GM12801 (cell line): ENCODE results near the gene NAPB.

Experiments used
- TF ChIP-seq, protein P1 (sequence below): IDR thresholded peaks from one replicate; pipeline ENCODE4 v1.5.1; 2011; ENCODE audit warnings: control low read depth; ENCODE audit not compliant: insufficient read length; ENCODE audit errors: extremely low read depth

NAPB gene

GRCh38 chr20:23386304-23387117 is 34.8 kb downstream of the NAPB start:
- TF ChIP-seq, protein P1, sequence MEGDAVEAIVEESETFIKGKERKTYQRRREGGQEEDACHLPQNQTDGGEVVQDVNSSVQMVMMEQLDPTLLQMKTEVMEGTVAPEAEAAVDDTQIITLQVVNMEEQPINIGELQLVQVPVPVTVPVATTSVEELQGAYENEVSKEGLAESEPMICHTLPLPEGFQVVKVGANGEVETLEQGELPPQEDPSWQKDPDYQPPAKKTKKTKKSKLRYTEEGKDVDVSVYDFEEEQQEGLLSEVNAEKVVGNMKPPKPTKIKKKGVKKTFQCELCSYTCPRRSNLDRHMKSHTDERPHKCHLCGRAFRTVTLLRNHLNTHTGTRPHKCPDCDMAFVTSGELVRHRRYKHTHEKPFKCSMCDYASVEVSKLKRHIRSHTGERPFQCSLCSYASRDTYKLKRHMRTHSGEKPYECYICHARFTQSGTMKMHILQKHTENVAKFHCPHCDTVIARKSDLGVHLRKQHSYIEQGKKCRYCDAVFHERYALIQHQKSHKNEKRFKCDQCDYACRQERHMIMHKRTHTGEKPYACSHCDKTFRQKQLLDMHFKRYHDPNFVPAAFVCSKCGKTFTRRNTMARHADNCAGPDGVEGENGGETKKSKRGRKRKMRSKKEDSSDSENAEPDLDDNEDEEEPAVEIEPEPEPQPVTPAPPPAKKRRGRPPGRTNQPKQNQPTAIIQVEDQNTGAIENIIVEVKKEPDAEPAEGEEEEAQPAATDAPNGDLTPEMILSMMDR: no peak

DNA sequence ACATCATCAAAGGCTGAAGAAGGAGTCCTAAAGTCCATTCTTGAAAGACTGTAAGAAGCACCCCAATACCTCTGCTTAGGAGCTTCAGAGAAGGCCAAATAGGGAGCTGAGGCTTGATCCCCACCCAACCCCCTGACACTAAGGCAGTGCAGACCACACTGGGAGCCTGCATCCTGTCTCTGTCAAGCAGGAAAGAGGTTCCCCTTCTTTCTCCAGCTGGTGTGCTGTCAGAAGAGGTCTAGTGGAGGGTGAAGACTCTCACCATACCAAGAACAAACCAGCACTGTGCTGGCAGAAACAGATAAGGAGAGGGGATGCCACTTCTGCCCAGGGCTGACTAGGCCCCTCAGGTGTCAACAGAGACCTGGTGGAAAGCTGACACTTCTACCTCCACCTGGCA is 39.4 kb downstream of the NAPB start:
- TF ChIP-seq, protein P1: no peak

- TF ChIP-seq, protein P1: no peak
Measured at GRCh38 chr20:23379772-23380171, 41.5 kb downstream of the NAPB start.

DNA sequence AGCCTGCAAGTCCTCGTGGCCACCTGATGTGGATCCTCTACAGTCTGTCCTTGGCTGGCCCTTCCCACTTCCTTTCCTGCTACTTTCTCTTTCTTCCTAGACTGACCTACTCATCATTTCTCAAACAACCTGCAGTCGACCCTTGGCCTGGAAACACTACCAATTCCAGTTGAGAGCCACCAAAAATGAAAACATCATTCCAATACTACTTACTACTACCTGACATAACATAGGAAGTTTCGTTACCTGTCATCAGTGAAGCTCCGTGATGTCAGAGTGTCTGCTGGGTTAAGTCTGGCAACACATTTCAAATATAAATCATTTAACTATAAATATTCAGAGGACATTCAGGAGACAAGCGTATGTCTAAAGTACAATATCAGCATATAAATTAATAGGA is 45.5 kb downstream of the NAPB start:
- TF ChIP-seq, protein P1: no peak

- TF ChIP-seq, protein P1: no peak
Measured at GRCh38 chr20:23374441-23374840, 46.8 kb downstream of the NAPB start.

GRCh38 chr20:23371496-23371895 is 49.8 kb downstream of the NAPB start:
- TF ChIP-seq, protein P1: no peak

- TF ChIP-seq, protein P1: no peak
Measured at GRCh38 chr20:23370873-23371272, 50.4 kb downstream of the NAPB start.
